ENCODE results near the gene NCEH1. TPM values are rescaled to one million over a fixed set of nuclear protein-coding genes. Genes with fewer than 3 reads are reported as not detected.
A peak's percentile ranks its signal among the peaks of the same experiment; 100 is the strongest.

NCEH1 gene
- total and polyA plus RNA-seq, 4 donors = 1.1 to 32.3 (median 2.5) TPM

DNA sequence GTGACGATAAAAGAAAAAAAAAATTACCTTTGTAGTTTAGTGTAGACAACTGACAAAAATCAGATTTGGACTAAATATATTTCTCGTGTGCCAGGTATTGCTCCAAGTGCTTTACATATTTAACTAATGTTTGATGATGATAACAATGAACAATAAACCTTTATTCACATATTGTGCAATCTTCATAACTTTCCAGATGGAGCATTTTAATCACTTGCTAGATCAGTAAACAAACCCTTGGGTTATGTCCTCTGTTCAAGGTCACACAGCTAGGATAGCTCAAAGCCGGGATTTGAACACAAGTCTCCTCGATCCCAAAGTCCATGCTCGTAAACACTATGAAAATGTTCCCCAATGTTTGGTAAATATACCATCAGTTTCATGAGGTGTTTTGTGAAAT, 14.5 kb downstream of the NCEH1 start:
- WGBS = 51% methylated on average over 5 of the region's 5 CpGs

DNA sequence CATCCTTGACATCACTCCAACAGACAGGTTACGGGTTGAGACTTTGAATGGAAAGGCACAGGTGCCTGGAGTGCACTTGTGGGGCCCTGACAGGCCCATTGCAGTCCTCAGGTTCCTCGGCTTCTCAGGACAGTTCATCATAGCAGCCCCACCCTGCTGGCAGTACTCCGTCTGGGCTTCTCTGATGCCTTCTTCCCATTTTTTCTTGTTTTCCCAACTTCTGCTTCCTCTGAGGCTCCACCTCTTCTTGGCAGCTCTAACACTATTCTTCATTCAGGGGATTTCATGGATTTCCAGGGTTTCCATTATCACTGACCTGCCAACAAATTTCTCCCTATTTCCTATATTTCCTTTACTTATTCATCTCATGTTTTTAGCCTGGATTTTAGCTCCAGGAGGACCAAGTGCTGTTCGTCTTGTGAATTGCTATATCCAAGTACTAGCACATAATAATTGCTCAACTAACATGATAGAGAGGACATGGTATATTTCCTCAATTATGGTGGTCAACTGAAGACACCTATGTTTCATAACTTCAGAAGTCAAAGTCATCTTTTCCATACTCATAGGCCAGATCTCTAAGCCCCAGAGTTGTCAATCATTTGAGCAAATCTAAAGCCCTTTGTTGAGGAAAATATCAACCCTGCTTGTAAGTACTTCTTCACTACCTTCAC, 16.2 kb downstream of the NCEH1 start:
- H3K4me3 ChIP-seq (ENCODE audit: low read depth in 1 of 3, low read length in 3 of 3) = no peak overlapping the region
- TF ChIP-seq, protein P1, sequence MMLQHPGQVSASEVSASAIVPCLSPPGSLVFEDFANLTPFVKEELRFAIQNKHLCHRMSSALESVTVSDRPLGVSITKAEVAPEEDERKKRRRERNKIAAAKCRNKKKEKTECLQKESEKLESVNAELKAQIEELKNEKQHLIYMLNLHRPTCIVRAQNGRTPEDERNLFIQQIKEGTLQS (IDR thresholded peaks at IDR 0.05) = no peak
- no peak for TF ChIP-seq GABPA (IDR thresholded peaks at IDR 0.05 in 1 of 2, conservative IDR thresholded peaks at IDR 0.05 in 1 of 2)
- no peak overlapping the region for H3K27ac ChIP-seq (ENCODE audit: low read depth in 1 of 2, low read length in 2 of 2)
- H3K36me3 ChIP-seq (ENCODE audit: control insufficient read depth in 4 of 4, insufficient read depth in 3 of 4, low read depth in 1 of 4, low read length in 3 of 4) = no peaks in the 10 kb centered on the region
- peaks cover 0 to 3% (median 1%) of the 10 kb centered on the region in 4 donors for H3K4me1 ChIP-seq (ENCODE audit: control insufficient read depth in 4 of 4, insufficient read depth in 4 of 4, low read length in 3 of 4)
- 87% methylated on average over 4 of the region's 4 CpGs for WGBS
- no peak for DNase-seq (ENCODE audit: low spot score)
- no peaks in the 10 kb centered on the region for H3K27me3 ChIP-seq (ENCODE audit: control insufficient read depth in 4 of 4, insufficient read depth in 4 of 4, low read length in 3 of 4)
- H3K9me3 ChIP-seq (ENCODE audit: control insufficient read depth in 4 of 4, low read length in 3 of 4) = no peaks in the 10 kb centered on the region
- no peak overlapping the region for H3K9ac ChIP-seq (ENCODE audit: low read depth in 1 of 2, low read length in 2 of 2)

More for the DNA sequence above, 14.5 kb downstream of the NCEH1 start:
- no peak overlapping the region for H3K9ac ChIP-seq (ENCODE audit: low read depth in 1 of 2, low read length in 2 of 2)
- TF ChIP-seq TAF1 (conservative IDR thresholded peaks at IDR 0.05) = no peak
- no peak for TF ChIP-seq NR2F2 (IDR thresholded peaks at IDR 0.05)
- no peak for TF ChIP-seq YY1 (IDR thresholded peaks at IDR 0.05)
- no peak for TF ChIP-seq JUND (IDR thresholded peaks at IDR 0.05)
- TF ChIP-seq FOXA2 (IDR thresholded peaks at IDR 0.05) = no peak
- TF ChIP-seq HNF4G (IDR thresholded peaks at IDR 0.05) = no peak
- peak; percentile 59 to 64 for TF ChIP-seq HNF4A (conservative IDR thresholded peaks at IDR 0.05)
- H3K4me3 ChIP-seq (ENCODE audit: low read depth in 1 of 3, low read length in 3 of 3) = no peak overlapping the region
- H3K27ac ChIP-seq (ENCODE audit: low read depth in 1 of 2, low read length in 2 of 2) = no peak overlapping the region
- no peaks in the 10 kb centered on the region for H3K27me3 ChIP-seq (ENCODE audit: control insufficient read depth in 4 of 4, insufficient read depth in 4 of 4, low read length in 3 of 4)
- no peaks in the 10 kb centered on the region for H3K36me3 ChIP-seq (ENCODE audit: control insufficient read depth in 4 of 4, insufficient read depth in 3 of 4, low read depth in 1 of 4, low read length in 3 of 4)
- peaks cover 0 to 3% (median 1%) of the 10 kb centered on the region in 4 donors for H3K4me1 ChIP-seq (ENCODE audit: control insufficient read depth in 4 of 4, insufficient read depth in 4 of 4, low read length in 3 of 4)
- DNase-seq (ENCODE audit: low spot score) = no peak
- no peaks in the 10 kb centered on the region for H3K9me3 ChIP-seq (ENCODE audit: control insufficient read depth in 4 of 4, low read length in 3 of 4)

DNA sequence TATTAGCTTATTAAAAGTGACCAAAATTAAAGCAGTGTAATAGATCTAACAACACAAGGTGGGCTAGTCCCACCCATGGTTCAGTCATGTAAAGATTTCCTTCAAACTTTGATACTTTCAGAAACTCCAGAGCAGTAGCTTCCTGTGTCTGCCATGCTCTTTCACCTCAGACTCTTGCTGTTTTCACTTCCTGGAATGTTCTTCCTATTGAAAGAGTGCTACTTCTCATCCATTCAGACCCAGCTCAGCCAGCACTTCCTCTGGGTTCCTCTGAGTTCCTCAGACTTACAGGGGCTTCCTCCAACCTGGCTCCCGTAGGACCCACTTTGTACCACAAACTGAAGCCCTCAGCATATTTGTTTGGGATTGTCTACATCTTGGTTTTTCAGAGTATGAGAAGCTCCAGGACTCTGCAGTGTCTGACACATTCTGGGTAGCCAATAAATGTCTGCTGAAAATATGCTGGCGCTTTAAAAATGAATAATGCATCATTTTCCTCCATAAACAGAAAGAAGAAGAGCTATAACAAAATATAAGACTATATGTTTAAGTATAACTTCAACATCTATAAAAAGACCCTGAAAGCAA, 18.0 kb downstream of the NCEH1 start:
- Histone ChIP-seq H3K27me3 (ENCODE audit: control insufficient read depth in 4 of 4, insufficient read depth in 4 of 4, low read length in 3 of 4) (no peaks in the 10 kb centered on the region), H3K9ac (ENCODE audit: low read depth in 1 of 2, low read length in 2 of 2) (no peak overlapping the region), H3K9me3 (ENCODE audit: control insufficient read depth in 4 of 4, low read length in 3 of 4) (no peaks in the 10 kb centered on the region), H3K4me1 (ENCODE audit: control insufficient read depth in 4 of 4, insufficient read depth in 4 of 4, low read length in 3 of 4) (peaks cover 0 to 3% (median 1%) of the 10 kb centered on the region in 4 donors), H3K36me3 (ENCODE audit: control insufficient read depth in 4 of 4, insufficient read depth in 3 of 4, low read depth in 1 of 4, low read length in 3 of 4) (no peaks in the 10 kb centered on the region), H3K27ac (ENCODE audit: low read depth in 1 of 2, low read length in 2 of 2) (no peak overlapping the region), H3K4me3 (ENCODE audit: low read depth in 1 of 3, low read length in 3 of 3) (no peak overlapping the region)
- no peak for DNase-seq (ENCODE audit: low spot score)
- TF ChIP-seq, protein P2, sequence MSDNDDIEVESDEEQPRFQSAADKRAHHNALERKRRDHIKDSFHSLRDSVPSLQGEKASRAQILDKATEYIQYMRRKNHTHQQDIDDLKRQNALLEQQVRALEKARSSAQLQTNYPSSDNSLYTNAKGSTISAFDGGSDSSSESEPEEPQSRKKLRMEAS (IDR thresholded peaks at IDR 0.05) = no peak
- TF ChIP-seq EGR1 (IDR thresholded peaks at IDR 0.05; ENCODE audit: low read depth in 2 of 2) = no peak
- TF ChIP-seq, protein P3, sequence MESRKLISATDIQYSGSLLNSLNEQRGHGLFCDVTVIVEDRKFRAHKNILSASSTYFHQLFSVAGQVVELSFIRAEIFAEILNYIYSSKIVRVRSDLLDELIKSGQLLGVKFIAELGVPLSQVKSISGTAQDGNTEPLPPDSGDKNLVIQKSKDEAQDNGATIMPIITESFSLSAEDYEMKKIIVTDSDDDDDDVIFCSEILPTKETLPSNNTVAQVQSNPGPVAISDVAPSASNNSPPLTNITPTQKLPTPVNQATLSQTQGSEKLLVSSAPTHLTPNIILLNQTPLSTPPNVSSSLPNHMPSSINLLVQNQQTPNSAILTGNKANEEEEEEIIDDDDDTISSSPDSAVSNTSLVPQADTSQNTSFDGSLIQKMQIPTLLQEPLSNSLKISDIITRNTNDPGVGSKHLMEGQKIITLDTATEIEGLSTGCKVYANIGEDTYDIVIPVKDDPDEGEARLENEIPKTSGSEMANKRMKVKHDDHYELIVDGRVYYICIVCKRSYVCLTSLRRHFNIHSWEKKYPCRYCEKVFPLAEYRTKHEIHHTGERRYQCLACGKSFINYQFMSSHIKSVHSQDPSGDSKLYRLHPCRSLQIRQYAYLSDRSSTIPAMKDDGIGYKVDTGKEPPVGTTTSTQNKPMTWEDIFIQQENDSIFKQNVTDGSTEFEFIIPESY (IDR thresholded peaks at IDR 0.05) = no peak
- TF ChIP-seq GABPA (IDR thresholded peaks at IDR 0.05 in 1 of 2, conservative IDR thresholded peaks at IDR 0.05 in 1 of 2) = no peak
- no peak for TF ChIP-seq HNF4G (IDR thresholded peaks at IDR 0.05)
- no peak for TF ChIP-seq YY1 (IDR thresholded peaks at IDR 0.05)
- TF ChIP-seq NR2F2 (IDR thresholded peaks at IDR 0.05) = no peak
- TF ChIP-seq, protein P4, sequence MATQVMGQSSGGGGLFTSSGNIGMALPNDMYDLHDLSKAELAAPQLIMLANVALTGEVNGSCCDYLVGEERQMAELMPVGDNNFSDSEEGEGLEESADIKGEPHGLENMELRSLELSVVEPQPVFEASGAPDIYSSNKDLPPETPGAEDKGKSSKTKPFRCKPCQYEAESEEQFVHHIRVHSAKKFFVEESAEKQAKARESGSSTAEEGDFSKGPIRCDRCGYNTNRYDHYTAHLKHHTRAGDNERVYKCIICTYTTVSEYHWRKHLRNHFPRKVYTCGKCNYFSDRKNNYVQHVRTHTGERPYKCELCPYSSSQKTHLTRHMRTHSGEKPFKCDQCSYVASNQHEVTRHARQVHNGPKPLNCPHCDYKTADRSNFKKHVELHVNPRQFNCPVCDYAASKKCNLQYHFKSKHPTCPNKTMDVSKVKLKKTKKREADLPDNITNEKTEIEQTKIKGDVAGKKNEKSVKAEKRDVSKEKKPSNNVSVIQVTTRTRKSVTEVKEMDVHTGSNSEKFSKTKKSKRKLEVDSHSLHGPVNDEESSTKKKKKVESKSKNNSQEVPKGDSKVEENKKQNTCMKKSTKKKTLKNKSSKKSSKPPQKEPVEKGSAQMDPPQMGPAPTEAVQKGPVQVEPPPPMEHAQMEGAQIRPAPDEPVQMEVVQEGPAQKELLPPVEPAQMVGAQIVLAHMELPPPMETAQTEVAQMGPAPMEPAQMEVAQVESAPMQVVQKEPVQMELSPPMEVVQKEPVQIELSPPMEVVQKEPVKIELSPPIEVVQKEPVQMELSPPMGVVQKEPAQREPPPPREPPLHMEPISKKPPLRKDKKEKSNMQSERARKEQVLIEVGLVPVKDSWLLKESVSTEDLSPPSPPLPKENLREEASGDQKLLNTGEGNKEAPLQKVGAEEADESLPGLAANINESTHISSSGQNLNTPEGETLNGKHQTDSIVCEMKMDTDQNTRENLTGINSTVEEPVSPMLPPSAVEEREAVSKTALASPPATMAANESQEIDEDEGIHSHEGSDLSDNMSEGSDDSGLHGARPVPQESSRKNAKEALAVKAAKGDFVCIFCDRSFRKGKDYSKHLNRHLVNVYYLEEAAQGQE (IDR thresholded peaks at IDR 0.05) = no peak
- no peak for TF ChIP-seq FOXA1 (IDR thresholded peaks at IDR 0.05)
- 88% methylated on average over 2 of the region's 2 CpGs for WGBS

All from liver (tissue), 9 donors.